Measurements from ENCODE around the gene ISM1.

GRCh38 chr20:13349235-13349604, 128.1 kb downstream of the ISM1 start:
- no peak for TF ChIP-seq ZNF274 (CRISPR knock-in tag; IDR thresholded peaks at IDR 0.05)
- TF ChIP-seq ZNF512B (CRISPR knock-in tag; IDR thresholded peaks at IDR 0.05; ENCODE audit: borderline replicate concordance), result no peak
- no peak for TF ChIP-seq RNF2 (conservative IDR thresholded peaks at IDR 0.05; ENCODE audit: low read depth)
- no peak for TF ChIP-seq TAF1 (CRISPR knock-in tag; IDR thresholded peaks at IDR 0.05)
- TF ChIP-seq DPF2 (CRISPR knock-in tag; IDR thresholded peaks at IDR 0.05; ENCODE audit: borderline replicate concordance, low read depth), result no peak

Measured in HepG2 (cell line).